Sciatic nerve (tissue), 2 donors: ENCODE results near the gene PDCD10. TPM values are rescaled to one million over a fixed set of nuclear protein-coding genes. Genes with fewer than 3 reads are reported as not detected.

Source experiments
- ATAC-seq: fragments of 200-7000 bp; cut with Tn5 transposase; one replicate; pipeline ENCODE4 v1.9.1; 2020; ENCODE audit warnings: mild to moderate bottlenecking, moderate library complexity
- DNase-seq: peaks from one replicate; pipeline ENCODE4 v3.0.0-alpha.2; 2020; ENCODE audit warnings: low spot score
- intact Hi-C: fragments of 100-400 bp; cut with DNase I; formaldehyde crosslinking; loops from one replicate; pipeline ENCODE4 v1.14.2; 2022
- total RNA-seq: library from RNA; stranded (reverse); fragmentation: NEBNext Ultra II Directional; extraction: Animal tissue kit (Norgen Biotek cat#: 25700); gene quantifications from one replicate; pipeline ENCODE4 v1.2.1, GENCODE V29; 2021
- donor health status: DM: no; HTN: no; CAD: no.
- donor health status: DM: no; HTN: no; CAD: no.

The PDCD10 gene
- total RNA-seq, 1 donor from 2014 or later = 50.3 TPM

GRCh38 chr3:167700046-167700445 lies 34.6 kb downstream of the PDCD10 start:
- no peak for ATAC-seq
- intact Hi-C loops = no loop called here

GRCh38 chr3:167694121-167694520 lies 40.6 kb downstream of the PDCD10 start:
- DNase-seq (no peak), ATAC-seq (no peak)
- intact Hi-C loops = no loop called here

More at GRCh38 chr3:167700046-167700445, 34.6 kb downstream of the PDCD10 start:
- no peak for DNase-seq

GRCh38 chr3:167691366-167691765 lies 43.3 kb downstream of the PDCD10 start:
- ATAC-seq (no peak), DNase-seq (no peak)
- intact Hi-C loops = no loop called here

- DNase-seq = no peak
- no peak for ATAC-seq
- intact Hi-C loops = no loop called here
Measured at GRCh38 chr3:167684388-167684993, 50.2 kb downstream of the PDCD10 start.

- intact Hi-C loops = no loop called here
- DNase-seq = no peak
- ATAC-seq = no peak
Measured at GRCh38 chr3:167679526-167679925, 55.2 kb downstream of the PDCD10 start.

- ATAC-seq = no peak
- intact Hi-C loops = no loop called here
Measured at GRCh38 chr3:167675848-167676247, 58.8 kb downstream of the PDCD10 start.

GRCh38 chr3:167673221-167673620 lies 61.5 kb downstream of the PDCD10 start:
- ATAC-seq (no peak), DNase-seq (no peak)
- intact Hi-C loops = no loop called here

More at GRCh38 chr3:167675848-167676247, 58.8 kb downstream of the PDCD10 start:
- no peak for DNase-seq

- intact Hi-C loops = no loop called here
- ATAC-seq = no peak
- DNase-seq = no peak
Measured at GRCh38 chr3:167671878-167672427, 62.7 kb downstream of the PDCD10 start.

GRCh38 chr3:167669699-167670098 lies 65.0 kb downstream of the PDCD10 start:
- DNase-seq (no peak), ATAC-seq (no peak)
- intact Hi-C loops = loop anchor here (5.0 kb wide), 1 partner anchor 1612 kb away; no protein-coding TSS in a partner anchor

- ATAC-seq (no peak), DNase-seq (no peak)
- intact Hi-C loops = loop anchor here (5.0 kb wide), 1 partner anchor 1611 kb away; no protein-coding TSS in a partner anchor
Measured at GRCh38 chr3:167668651-167669050, 66.0 kb downstream of the PDCD10 start.

- intact Hi-C loops = loop anchor here (5.0 kb wide), 1 partner anchor 1609 kb away; no protein-coding TSS in a partner anchor
- ATAC-seq (no peak), DNase-seq (no peak)
Measured at GRCh38 chr3:167666563-167666962, 68.1 kb downstream of the PDCD10 start.

GRCh38 chr3:167662919-167663400 lies 71.7 kb downstream of the PDCD10 start:
- no peak for DNase-seq
- intact Hi-C loops = no loop called here
- no peak for ATAC-seq

- ATAC-seq (no peak), DNase-seq (no peak)
- intact Hi-C loops = no loop called here
Measured at GRCh38 chr3:167657684-167658225, 76.9 kb downstream of the PDCD10 start.

GRCh38 chr3:167656821-167657220 lies 77.9 kb downstream of the PDCD10 start:
- ATAC-seq = no peak
- DNase-seq = no peak
- intact Hi-C loops = no loop called here

GRCh38 chr3:167653760-167654159 lies 80.9 kb downstream of the PDCD10 start, which contains the start of gene WDR49:
Gene WDR49 (minus strand): TSS chr3:167653942. CDS start chr3:167653425, 517 bp downstream.
- intact Hi-C loops = no loop called here
- ATAC-seq (no peak), DNase-seq (no peak)

- intact Hi-C loops = no loop called here
- DNase-seq (no peak), ATAC-seq (no peak)
Measured at GRCh38 chr3:167653155-167653554, 81.5 kb downstream of the PDCD10 start.

- intact Hi-C loops = no loop called here
- ATAC-seq (no peak), DNase-seq (no peak)
Measured at GRCh38 chr3:167651826-167652225, 82.9 kb downstream of the PDCD10 start.

- intact Hi-C loops = no loop called here
- DNase-seq (no peak), ATAC-seq (no peak)
Measured at GRCh38 chr3:167650459-167650858, 84.2 kb downstream of the PDCD10 start.

GRCh38 chr3:167649746-167650145 lies 84.9 kb downstream of the PDCD10 start:
- DNase-seq (no peak), ATAC-seq (no peak)
- intact Hi-C loops = no loop called here

GRCh38 chr3:167644611-167645010 lies 90.1 kb downstream of the PDCD10 start:
- no peak for ATAC-seq
- intact Hi-C loops = no loop called here
- no peak for DNase-seq
